Eye (tissue), 1 donor: ENCODE measurements around the gene MRPS2.

Experiments used
- DNase-seq: peaks from one replicate; pipeline ENCODE4 v3.0.0-alpha.2; 2015

The MRPS2 gene

DNA sequence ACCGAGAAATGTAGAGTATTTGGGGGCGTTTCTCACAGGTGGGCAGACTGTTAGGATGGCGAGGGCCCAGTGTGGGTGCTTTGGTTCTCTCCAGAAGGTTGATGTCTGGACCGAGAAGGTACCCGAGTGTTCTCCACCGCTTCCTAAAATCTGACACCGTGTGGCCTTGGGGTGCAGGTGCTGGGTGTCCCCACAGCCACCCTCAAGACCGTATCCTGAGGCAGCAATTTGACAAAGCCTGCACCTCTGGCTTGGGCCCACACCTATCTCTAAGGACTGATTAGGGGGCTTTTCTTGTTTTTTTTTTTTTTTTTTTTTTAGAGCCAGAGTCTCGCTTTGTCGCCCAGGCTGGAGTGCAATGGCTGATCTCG is 19.6 kb upstream of the MRPS2 start:
- no peak for DNase-seq

DNA sequence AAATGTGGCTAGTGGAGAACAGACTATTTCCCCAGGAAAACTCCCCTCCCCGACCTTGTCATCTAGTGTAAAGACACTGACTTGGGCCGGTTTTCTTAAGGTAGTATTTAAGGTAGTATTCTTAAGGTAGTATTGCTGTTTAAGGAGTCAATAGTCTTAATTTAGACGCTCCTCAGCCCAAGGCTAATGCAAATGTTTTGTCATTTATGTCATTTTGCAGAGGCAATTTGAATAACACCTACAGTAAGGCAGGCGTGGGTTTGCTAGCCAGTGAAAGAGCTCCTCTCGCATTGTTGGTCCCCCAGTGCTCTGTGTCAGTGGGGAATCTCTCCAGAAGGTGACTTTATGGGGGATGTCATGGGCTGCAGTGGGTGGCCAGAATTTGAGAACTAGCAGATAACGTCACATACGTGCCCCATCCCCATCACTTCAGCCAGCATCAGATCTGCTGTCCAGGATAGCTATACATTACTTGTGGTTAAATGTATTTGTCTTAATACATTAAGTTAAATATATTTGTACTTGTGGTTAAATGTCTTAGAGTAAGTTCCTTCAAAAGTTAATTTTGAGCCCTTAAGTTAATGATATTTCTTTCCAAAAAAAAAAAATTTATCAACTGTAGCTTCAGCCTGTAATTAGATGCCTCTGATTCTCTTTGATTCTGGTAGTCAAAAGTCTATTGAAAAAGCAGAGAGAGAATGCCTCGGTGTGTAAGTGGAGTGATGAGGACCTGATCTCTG is 18.3 kb upstream of the MRPS2 start:
- no peak for DNase-seq

DNA sequence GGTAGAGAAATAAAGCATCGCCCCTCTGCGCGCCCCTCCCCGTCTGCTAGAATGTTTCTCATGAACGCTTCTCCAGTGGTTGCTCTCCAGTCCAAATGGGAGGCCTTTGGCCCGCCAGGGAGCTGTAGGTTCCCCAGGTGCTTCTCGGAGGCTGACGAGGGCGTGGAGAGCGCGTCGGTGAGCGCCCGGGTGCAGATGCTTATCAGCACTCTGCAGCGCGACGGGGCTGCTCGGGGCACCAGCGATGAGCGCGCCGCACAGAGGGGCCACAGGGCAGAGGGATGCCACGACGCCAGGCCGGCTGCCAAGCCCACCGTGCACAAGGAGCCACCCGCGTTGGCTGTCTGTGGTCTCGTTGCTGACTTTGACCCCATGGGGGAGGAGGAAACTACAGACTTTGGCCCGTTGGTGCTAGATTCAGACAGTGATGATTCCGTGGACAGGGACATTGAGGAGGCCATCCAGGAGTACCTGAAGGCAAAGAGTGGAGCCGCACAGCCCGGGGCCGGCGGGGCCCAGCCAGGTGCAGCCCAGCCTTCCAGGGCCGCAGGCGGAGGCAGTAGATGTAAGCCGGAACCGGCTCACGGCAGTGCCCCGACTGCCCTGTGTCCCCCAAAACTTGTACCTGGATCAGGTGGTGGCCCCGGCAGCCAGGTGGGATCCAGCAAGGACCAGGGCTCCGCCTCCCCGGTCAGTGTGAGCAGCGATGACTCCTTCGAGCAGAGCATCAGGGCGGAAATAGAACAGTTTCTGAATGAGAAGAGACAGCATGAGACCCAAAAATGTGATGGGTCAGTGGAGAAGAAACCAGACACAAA is 15.8 kb upstream of the MRPS2 start:
- no peak for DNase-seq

DNA sequence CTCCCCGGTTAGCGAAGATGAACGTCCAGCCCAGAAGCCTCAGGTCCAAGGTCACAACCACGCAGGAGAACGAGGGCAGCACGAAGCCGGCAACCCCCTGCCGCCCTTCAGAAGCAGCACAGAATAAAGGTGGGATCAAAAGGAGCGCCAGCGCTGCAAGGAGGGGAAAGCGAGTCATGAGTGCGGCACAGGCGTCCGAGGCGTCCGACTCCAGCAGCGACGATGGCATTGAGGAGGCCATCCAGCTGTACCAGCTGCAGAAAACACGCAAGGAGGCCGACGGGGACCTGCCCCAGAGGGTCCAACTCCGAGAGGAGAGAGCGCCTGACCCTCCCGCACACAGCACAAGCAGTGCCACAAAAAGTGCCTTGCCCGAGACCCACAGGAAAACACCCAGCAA is 15.1 kb upstream of the MRPS2 start:
- no peak for DNase-seq

DNA sequence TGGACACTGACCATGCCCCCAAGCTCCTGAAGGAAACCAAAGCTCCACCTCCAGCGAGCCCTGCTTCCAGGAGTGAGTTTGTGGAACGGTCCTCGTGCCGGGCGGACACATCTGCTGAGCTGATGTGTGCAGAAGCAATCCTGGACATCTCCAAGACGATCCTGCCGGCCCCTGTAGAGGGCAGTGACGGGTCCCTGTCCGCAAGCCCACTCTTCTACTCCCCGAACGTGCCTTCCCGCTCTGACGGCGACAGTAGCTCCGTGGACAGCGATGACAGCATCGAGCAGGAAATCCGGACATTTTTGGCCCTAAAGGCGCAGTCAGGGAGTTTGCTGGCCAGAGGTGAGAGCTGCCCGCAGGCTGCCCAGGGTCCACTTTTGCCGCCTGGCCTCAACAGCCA is 14.7 kb upstream of the MRPS2 start:
- DNase-seq: no peak

DNA sequence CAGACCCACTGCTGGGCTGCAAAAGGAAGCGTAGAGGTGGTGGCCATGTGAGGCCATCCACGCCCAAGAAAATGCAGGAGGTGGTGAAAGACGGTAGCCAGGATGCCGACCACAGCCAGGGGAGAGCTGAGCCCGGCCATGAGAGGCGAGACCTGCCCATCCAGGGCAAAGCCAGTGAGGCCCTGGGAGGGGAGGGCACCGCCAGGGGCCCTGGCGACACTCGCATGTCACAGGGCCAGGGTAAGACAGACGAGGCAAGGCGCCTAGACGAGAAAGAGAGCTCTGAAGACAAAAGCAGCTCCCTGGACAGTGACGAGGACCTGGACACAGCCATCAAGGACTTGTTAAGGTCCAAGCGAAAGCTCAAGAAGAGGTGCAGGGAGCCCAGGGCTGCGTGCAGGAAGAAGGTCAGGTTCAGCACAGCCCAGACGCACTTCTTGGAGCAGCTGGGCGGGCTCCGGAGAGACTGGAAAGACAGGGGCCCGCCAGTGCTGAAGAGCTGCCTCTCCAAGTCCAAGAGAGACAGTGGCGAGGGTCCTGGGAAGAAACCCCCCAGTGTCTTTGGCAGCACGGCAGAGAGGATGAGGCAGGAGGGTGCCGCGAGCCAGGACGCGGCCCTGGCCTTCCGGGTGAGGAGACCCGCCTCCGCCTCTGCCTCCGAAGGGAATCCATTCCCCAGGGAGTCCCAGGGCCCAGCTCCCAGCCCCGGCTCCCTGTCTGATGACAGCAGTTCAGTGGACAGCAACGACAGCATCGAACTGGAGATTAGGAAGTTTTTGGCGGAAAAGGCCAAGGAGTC is 14.0 kb upstream of the MRPS2 start:
- DNase-seq: no peak

DNA sequence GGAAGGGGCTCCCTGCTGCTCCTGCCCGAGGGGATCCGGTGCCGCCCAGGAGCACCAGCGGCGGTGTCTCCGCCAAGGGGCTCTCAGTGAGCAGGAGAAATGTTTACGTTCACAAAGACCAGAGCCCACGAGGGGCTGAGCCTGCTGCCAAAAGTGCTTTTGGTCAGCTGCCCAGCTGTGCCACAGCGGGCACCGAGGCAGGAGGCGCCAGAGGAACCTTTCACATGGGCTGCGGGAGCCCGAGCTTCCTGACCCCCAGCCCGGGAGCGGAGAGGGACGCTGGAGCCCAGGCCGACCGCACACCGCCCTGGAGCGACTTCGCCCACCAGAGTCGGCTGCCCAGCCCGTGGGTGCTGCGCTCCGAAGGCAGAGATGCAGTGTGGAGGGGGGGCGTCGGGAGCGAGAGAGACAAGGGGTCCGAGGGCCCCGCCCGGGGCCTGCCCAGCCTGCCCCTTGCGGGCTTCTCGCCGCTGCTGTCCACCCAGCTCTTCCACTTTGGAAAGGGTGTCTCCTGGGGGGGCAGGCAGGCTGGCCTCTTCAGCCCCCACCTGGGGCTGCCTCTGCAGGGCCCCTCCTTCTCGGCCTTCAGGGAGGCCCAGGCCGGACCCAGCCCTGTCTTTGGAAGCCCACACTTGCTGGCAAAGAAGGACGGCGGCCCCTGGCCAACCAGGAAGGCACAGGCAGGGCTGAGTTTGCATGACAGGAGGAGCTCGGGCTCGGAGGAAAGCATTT is 13.0 kb upstream of the MRPS2 start:
- no peak for DNase-seq

DNA sequence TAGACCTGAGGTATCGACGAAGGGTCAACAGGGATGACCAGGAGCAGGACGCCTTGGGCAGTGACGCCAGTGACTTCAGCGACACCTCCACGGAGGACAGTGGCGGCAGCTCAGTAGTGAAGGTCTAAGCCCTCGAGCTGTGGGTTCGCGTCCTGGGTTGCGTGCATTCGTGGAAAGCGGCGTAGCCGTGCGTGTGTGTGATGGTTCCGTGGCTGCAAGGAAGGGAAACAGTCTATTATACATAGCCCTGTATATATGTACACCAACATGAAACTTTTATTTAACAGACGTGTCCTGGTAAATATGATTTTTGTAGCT is 12.5 kb upstream of the MRPS2 start:
- DNase-seq: no peak

DNA sequence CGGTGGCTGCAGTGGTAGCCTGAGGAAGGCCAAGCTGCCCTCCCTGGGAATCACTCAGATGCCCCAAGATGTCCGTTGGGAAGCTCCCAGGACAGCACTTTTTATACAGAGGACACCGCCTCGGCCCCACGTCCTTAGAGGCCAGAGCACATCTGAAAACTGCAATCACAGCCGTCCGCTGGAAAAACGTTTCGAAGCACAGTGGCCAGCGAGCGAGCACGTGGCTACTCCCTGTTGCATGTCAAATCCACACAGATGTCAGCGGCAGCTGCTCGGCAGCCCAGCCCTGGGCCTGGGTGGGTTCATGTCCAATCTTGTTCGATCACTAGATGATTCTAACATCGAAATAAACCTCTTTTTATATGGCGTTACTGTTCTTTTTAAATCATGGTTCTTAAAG is 12.0 kb upstream of the MRPS2 start:
- DNase-seq: no peak

DNA sequence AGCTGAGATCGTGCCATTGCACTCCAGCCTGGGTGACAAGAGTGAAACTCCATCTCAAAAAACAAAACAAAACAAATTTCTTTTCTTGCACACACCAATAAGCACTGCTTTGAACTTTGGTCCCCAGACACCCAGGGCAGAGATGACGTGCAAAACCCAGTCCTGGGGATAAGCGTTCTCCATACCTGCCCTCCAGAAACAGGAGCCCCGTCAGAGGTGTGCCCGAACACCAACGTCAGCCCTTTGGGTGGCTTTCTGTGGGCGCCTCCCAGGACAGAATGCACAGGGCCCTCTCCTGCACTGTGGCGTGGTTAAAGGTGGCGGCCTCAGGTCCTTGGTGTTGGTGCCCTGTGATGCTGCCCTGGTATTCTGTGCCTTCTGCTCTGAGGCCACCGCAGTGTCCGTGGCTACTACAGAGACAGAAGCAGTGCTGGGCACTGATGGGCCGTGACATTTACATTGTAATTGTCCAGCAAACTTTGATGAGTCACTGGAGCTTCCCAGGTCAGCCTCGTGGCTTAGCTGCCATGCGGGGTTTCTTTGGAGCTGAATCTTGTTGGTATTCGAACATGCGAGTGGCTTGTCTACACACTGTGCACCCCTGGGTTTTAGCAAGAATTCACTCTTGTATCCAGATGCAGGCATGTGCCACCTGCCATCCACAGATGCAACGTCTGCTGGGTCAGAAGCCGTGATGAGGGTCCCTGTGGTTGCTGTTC is 11.1 kb upstream of the MRPS2 start:
- no peak for DNase-seq

DNA sequence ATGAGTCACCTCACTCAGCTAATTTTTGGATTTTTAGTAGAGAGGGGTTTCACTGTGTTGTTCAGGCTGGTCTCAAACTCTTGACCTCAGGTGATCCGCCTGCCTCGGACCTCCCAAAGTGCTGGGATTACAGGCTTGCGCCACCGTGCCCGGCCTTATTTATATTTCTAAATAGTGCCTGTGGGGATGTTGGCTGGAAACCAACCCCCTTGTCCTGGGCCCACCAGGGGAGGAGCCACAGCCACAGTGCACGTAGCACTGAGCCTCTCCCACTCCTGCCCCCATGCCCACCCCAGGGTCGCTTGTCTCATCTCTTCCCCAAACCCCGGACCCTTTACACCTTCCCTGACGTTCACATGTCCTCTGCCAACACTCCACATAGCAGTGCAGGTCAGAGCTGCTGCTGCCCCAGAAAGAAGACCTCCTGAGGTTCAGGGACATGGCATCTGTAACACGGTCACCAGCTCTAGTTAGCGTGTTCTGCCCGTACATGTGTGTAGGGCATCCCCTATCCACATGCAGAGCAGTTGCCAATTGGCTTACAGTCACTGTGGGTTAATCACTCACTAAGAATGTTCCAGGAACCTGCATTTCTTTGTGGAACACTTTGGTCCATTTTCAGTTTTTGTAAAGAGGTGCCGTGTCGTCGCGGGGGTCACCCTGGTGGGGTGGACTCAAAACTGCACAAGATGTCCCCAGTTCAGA is 10.2 kb upstream of the MRPS2 start:
- no peak for DNase-seq

DNA sequence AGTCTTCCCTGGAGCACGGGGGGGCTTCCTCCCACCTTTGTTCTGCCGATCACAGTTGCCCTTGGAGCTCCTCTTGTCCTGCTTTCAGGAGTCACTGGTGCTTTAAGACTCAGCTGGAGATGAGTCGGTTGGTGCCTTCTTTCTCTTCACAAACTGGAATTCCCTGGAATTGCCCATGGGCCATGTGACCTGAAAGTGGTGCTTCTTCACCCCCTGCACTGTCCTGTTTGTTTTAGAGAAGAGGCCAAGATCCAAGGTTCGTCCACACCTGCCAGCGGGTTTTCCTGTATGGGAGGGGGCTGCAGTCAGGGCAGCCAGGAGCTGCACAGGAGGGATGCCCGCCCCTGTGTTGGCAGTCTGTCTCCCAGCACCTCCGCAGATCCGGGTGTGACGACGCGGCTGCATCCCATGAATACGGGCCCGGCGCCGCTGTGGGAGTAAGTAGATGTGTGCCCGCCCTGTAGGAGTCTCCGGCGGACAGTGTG is 9.5 kb upstream of the MRPS2 start:
- no peak for DNase-seq

DNA sequence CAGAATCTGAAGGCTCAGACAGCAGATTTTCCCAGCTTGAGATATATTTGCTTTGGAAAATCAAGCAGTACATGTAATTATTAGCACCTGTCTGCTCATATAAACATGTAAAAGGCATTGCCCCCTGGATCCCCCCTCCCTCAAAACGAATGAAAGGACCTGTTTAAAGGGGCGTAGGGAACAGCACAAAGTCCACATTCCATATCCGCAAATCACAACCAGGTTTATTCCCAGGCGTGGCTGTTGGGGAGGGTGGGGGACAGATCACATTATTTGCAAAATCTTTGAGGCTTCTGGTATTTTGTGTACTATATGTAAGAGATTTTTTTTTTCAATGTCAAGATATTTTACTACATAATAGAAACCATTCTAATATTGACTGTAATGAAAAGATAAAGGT is 8.7 kb upstream of the MRPS2 start:
- no peak for DNase-seq

DNA sequence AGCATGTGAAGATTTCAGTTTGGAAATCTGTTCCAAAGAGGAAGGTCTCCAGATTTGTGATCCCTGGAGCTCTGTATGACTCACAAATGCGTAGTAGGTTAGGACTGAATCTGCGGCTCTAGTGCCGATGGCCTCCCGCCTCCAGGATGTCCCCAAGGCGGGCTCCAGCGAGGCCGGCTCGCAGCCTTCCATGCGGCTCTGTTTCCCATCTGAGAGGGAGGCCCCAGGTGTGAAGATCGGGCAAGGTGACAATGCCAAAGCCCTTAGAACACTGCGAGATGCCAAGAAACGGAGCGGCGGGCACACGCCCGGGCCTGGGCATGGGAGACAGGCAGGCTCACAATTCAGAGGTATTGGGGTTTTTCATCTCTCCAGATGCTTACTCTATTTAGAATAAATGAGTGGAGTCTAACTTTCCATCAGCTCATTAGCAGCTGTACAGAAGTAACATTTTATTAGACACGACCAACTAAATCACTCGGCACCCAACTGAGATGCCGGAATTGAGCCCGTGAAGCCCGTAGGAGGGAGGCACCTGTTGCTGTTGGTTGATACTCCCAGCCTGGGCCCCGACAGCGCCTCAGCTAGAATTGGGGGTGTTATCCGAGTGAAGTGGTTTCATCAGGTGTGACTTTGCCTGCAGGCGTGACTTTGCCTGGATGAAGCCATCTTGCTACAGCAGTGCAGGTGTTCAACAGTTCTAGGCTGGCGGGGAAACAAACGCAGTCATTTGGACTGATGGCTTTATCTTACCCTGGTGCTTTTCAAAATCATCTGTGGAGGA is 7.4 kb upstream of the MRPS2 start:
- DNase-seq: no peak

DNA sequence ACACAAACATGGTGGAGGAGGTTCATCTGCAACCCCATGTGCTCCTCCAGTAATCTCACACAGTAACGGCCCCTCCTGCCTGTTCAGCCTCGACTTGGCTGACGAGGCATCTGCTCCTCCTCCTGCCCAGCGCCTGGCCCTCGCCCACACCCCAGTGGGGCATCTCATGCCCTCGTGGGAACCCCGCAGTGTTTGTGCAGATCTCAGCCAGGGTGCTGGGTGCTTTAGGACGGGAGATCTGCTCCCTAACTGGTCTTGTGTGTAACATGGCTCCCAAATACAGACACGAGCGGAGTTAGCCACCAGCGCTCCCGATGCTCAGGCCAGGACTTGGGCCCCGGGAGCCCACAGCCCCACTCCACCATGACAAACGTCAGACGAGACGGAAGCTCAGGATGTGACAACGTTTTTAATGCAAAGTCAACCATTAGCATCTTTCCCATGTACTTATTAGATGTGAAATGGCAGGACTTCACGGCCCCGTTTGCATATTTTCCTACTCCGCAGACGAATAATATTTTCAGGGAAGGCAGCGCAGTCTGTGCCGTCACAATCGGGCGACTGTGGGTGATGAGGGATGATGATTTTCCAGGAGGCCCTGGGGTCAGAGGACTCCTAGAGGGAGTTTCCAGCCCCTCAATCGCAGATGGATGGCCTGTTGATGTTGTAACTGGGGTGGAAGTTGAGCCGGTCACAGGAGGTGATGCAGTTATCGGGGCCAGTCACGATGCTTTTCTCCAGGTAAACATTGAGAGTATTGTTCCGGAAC is 5.5 kb upstream of the MRPS2 start:
- no peak for DNase-seq

DNA sequence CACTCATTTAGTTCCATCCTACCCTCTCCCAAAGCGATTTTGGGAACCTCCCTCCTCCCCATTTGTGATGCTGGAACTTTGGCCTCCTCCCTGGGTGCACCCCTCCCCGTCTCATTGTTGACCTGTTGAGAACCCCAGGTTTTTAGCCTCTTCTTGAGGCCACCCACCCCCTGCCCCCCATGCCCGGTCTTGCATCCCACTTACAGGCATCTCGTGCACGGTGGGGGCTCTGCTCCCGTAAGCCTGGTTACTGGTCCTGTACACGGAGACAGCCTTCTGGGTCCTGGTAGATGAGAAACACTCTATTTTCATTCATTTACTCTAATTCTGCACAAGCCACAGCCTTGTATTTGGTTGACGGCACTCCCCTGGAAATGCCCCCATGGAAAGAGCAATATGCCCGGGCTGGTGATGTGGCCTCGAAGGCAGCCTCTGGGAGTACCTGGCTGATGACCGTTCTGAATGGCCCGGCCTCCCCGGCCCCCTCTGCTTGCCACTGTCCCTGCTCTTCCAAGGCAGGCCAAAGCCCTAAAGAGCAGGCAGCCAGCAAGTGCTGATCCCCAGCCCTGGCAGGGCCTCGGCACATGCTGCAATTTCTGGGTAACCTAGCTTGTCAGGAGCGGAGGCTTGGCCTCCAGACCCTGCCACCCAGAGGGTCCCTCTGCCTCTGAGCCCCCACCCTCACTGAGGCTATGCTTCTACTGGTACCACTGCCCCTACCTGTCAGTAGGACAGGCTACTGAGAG is 1.9 kb upstream of the MRPS2 start:
- DNase-seq: no peak

DNA sequence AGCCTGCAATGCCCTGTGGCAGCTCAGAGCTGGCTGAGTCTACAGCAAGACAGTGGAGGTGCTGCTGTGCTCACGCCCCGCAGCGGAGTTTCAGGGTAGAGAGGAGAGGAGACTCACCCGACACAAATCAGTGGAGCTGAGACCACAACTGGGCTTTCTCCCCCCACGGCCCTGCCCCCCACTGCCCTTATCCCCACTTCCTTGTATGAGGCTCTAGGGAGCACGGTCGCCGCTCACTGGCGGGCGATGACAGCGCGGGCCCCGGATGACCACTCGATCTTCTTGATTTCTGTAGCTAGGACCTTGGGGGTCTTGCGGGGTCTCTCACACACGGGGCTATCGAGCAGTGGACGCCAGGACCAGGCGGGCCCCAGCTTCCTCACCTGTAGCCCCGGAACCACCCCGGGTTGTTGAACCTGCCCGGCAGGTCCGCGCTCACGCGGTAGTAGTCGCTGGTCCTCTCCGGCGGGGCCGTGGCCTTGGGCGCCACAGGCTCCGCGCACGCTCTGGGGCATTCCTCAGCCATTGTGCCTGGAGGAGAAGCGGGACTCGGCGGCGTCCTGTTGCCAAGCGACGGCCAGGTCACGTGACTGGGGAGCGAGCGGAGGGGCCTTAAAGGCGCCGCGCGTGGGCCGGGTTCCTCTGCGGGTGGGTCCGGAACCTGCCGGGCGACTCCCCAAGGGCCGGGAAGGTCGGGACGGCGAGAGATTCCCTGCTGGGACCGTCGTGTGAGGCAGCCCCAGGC is 984 bp upstream of the MRPS2 start:
- DNase-seq: peak; percentile 97

DNA sequence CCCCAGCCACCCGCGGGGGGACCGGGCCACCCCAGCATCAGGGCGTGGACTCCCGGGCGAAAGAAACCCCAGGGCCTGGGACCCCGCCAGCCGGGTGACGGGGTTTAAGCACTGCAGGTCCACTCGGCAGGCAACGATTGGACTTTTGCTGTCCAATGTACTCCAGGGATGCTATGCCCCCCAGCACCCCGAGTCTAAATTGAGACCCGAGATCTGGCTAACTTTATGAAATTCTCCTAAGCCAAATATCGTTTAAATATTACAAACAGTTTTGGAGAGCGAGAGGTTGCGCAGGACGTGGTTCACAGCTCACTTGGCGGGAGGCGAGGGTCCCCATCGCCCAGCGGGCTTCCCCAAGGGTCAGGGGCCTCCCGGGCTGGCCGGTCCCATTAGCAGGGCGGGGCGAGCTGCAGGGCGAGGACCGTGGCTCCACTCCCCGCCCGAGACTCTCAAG is 384 bp upstream of the MRPS2 start:
- DNase-seq: no peak
